Measurements from ENCODE around the gene PECR.

PECR gene

DNA sequence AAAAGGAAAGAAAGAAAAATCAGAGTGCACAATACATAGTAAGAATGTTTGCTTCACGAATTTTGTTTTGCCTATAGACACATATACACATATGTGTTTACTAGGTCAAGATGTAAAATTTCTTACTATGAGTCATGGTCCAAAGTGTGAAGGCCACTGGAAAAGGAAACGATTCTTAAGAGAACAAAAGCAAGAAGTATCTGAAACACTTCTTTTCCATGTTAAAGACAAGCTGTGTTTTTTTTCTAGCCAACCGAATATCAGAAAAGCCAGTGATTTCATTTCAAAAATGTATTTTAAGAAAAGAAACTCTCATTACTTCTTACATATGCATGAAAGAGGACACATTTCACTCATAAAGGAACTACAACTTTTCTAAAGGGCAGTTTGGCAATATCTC lies 24.9 kb downstream of the PECR start:
- no peak overlapping the region for H3K4me3 ChIP-seq (ENCODE audit: insufficient read depth, low read depth, low read length)
- H3K9me3 ChIP-seq (ENCODE audit: control insufficient read depth, low read length) = no peaks in the 10 kb centered on the region
- 91 to 98% methylated on average over 2 of the region's 3 CpGs for WGBS, 2 experiments
- H3K36me3 ChIP-seq (ENCODE audit: control insufficient read depth, insufficient read depth, low read length) = peaks cover 11% of the 10 kb centered on the region
- no peaks in the 10 kb centered on the region for H3K27me3 ChIP-seq (ENCODE audit: control insufficient read depth, insufficient read depth, low read length, poor library complexity, severe bottlenecking)
- no peak overlapping the region for H3K27ac ChIP-seq (ENCODE audit: insufficient read depth, low read depth, low read length, poor library complexity, severe bottlenecking)
- H3K4me1 ChIP-seq (ENCODE audit: control insufficient read depth, insufficient read depth, low read length) = no peaks in the 10 kb centered on the region

DNA sequence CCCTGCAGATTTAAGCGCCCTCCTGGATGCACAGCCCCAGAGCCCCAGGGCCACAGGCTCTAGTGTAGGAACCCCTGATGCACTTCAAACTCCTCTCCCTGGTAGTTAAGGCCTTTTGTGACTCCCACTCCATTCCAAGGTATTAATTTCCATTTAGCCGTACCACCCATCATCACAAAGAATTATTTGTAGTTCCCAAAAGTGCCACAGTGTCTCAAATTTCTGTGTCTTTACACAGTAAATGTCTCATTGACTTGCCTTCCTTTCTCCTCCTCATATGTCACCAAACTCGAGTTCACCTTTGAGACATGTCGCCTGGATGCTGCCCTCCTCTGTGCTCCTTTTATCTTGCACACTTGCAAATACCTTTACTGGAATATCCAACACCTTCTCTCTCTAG lies 25.9 kb downstream of the PECR start:
- H3K36me3 ChIP-seq (ENCODE audit: control insufficient read depth, insufficient read depth, low read length) = peaks cover 11% of the 10 kb centered on the region
- H3K4me3 ChIP-seq (ENCODE audit: insufficient read depth, low read depth, low read length) = no peak overlapping the region

DNA sequence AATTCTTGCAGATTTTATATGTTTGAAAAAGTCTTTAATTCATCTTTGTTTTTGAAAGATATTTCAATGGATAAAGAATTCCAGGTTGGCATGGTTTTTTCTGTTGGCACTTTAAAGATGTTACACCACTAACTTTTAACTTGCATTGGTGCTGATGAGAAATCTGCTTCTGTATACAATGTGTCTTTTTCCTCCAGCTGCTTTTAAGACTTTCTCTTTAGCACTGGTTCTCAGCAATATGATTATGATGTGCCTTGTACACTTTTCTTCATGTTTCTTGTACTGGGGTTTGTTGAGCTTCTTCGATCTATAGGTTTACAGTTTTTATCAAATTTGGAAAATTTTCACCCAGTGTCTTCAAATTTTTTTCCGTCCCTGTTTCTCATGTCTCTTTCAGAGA lies 29.2 kb downstream of the PECR start:
- H3K4me3 ChIP-seq (ENCODE audit: insufficient read depth, low read depth, low read length) = no peak overlapping the region
- no peaks in the 10 kb centered on the region for H3K9me3 ChIP-seq (ENCODE audit: control insufficient read depth, low read length)
- no peaks in the 10 kb centered on the region for H3K27me3 ChIP-seq (ENCODE audit: control insufficient read depth, insufficient read depth, low read length, poor library complexity, severe bottlenecking)
- H3K4me1 ChIP-seq (ENCODE audit: control insufficient read depth, insufficient read depth, low read length) = no peaks in the 10 kb centered on the region
- H3K27ac ChIP-seq (ENCODE audit: insufficient read depth, low read depth, low read length, poor library complexity, severe bottlenecking) = no peak overlapping the region
- no peaks in the 10 kb centered on the region for H3K36me3 ChIP-seq (ENCODE audit: control insufficient read depth, insufficient read depth, low read length)
- 77 to 97% methylated on average over 2 of the region's 2 CpGs for WGBS, 2 experiments

More for the DNA sequence above, 25.9 kb downstream of the PECR start:
- WGBS, 2 experiments = 87 to 91% methylated on average over 4 of the region's 4 CpGs
- no peaks in the 10 kb centered on the region for H3K27me3 ChIP-seq (ENCODE audit: control insufficient read depth, insufficient read depth, low read length, poor library complexity, severe bottlenecking)
- no peak overlapping the region for H3K27ac ChIP-seq (ENCODE audit: insufficient read depth, low read depth, low read length, poor library complexity, severe bottlenecking)
- H3K9me3 ChIP-seq (ENCODE audit: control insufficient read depth, low read length) = no peaks in the 10 kb centered on the region
- no peaks in the 10 kb centered on the region for H3K4me1 ChIP-seq (ENCODE audit: control insufficient read depth, insufficient read depth, low read length)

DNA sequence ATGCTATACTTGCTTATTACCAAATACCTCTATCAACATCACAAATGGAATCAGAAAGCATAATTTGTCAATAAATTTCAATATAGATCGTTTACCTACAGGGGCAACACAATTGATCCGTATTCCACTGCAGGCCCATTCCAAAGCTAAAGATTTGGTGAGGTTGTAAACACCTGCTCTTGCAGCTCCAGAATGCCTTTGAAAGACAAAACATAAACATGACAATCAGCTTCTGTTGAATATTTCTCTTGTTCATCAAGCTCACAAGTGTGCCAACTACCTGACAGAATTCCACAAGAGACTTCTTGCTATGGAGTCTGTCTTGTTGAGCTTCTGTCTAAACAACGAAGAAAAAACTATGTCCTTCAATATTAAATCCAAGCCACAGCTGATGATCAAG lies 30.3 kb downstream of the PECR start:
- H3K36me3 ChIP-seq (ENCODE audit: control insufficient read depth, insufficient read depth, low read length) = no peaks in the 10 kb centered on the region
- WGBS, 2 experiments = 89 to 93% methylated on average over 3 of the region's 3 CpGs
- H3K27me3 ChIP-seq (ENCODE audit: control insufficient read depth, insufficient read depth, low read length, poor library complexity, severe bottlenecking) = no peaks in the 10 kb centered on the region
- H3K27ac ChIP-seq (ENCODE audit: insufficient read depth, low read depth, low read length, poor library complexity, severe bottlenecking) = no peak overlapping the region
- no peaks in the 10 kb centered on the region for H3K9me3 ChIP-seq (ENCODE audit: control insufficient read depth, low read length)
- H3K4me3 ChIP-seq (ENCODE audit: insufficient read depth, low read depth, low read length) = no peak overlapping the region
- no peaks in the 10 kb centered on the region for H3K4me1 ChIP-seq (ENCODE audit: control insufficient read depth, insufficient read depth, low read length)

DNA sequence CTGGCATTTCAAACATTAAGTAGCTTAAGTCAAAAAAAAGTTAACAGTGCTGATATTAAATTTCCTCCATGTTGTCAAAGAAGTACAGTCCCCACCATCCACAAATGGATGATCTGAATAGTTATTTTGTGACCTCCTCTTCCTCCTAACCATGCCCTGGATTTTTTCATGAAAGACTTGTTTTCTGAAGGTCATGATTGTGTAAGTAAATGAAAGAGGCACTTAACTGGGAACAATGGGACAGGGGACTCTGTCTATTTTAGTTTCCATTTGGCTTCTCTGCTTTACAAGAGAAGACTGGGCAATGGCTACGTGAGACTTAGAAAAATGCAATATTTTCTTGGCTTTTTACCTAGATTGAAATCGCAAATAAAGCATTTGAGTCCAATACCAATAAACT lies 32.2 kb downstream of the PECR start:
- no peak overlapping the region for H3K4me3 ChIP-seq (ENCODE audit: insufficient read depth, low read depth, low read length)
- WGBS, 2 experiments = 91% methylated on average over 2 of the region's 2 CpGs
- no peak overlapping the region for H3K27ac ChIP-seq (ENCODE audit: insufficient read depth, low read depth, low read length, poor library complexity, severe bottlenecking)
- no peaks in the 10 kb centered on the region for H3K36me3 ChIP-seq (ENCODE audit: control insufficient read depth, insufficient read depth, low read length)
- H3K9me3 ChIP-seq (ENCODE audit: control insufficient read depth, low read length) = no peaks in the 10 kb centered on the region
- no peaks in the 10 kb centered on the region for H3K27me3 ChIP-seq (ENCODE audit: control insufficient read depth, insufficient read depth, low read length, poor library complexity, severe bottlenecking)
- H3K4me1 ChIP-seq (ENCODE audit: control insufficient read depth, insufficient read depth, low read length) = no peaks in the 10 kb centered on the region

DNA sequence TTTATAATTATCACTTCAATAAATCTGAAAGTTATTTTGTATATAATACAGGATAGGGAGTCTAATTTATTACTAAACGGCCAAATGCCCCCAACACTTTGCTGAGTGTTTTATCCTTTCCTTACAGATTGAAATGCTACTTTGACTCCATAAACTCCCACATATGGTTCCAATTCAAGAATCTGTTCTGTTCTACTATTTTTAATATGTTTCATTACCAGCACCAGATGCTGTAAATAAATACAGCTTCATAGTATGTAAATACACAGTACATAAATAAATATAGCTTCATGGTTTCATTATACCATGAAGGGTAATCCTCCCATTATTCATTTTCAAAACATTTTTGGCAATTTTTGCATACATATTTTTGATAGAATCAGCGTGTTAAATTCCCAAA lies 34.2 kb downstream of the PECR start:
- no peaks in the 10 kb centered on the region for H3K27me3 ChIP-seq (ENCODE audit: control insufficient read depth, insufficient read depth, low read length, poor library complexity, severe bottlenecking)
- no peaks in the 10 kb centered on the region for H3K36me3 ChIP-seq (ENCODE audit: control insufficient read depth, insufficient read depth, low read length)
- no peak overlapping the region for H3K27ac ChIP-seq (ENCODE audit: insufficient read depth, low read depth, low read length, poor library complexity, severe bottlenecking)
- no peak overlapping the region for H3K4me3 ChIP-seq (ENCODE audit: insufficient read depth, low read depth, low read length)
- no peaks in the 10 kb centered on the region for H3K9me3 ChIP-seq (ENCODE audit: control insufficient read depth, low read length)
- no peaks in the 10 kb centered on the region for H3K4me1 ChIP-seq (ENCODE audit: control insufficient read depth, insufficient read depth, low read length)
- WGBS, 2 experiments = 90 to 100% methylated on average over 1 of the region's 2 CpGs

DNA sequence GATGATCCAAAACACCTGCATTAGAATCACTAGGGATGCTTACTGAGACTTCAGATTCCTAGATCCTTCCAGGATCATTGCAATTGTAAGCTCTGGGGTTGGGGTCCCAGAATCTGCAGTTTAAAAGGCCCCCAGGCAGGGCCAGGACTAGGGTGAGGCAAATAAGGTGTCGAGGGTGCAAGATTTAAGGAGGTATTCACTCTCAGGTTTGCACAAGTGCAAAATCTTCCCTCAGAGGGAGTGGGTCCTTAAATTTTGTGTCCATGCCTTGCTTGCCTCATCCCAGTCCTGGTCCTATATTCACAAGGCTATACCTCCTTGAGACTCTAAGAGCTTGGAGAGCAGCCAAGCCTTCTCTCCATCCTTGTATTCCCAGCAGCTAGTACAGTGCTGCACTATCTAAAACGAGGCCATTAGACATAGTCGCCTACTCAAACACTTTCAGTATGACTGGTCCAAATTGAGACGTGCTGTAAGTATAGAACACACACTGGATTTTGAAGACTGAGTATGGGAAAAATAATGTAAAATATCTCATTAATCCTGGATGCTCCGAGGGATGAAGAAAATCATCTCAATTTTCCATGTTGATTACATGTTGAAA lies 36.6 kb downstream of the PECR start:
- Histone ChIP-seq H3K27ac (ENCODE audit: insufficient read depth, low read depth, low read length, poor library complexity, severe bottlenecking) (no peak overlapping the region), H3K36me3 (ENCODE audit: control insufficient read depth, insufficient read depth, low read length) (no peaks in the 10 kb centered on the region), H3K27me3 (ENCODE audit: control insufficient read depth, insufficient read depth, low read length, poor library complexity, severe bottlenecking) (no peaks in the 10 kb centered on the region), H3K4me3 (ENCODE audit: insufficient read depth, low read depth, low read length) (no peak overlapping the region), H3K4me1 (ENCODE audit: control insufficient read depth, insufficient read depth, low read length) (no peaks in the 10 kb centered on the region), H3K9me3 (ENCODE audit: control insufficient read depth, low read length) (no peaks in the 10 kb centered on the region)
- 92 to 97% methylated on average over 5 of the region's 5 CpGs for WGBS, 2 experiments

DNA sequence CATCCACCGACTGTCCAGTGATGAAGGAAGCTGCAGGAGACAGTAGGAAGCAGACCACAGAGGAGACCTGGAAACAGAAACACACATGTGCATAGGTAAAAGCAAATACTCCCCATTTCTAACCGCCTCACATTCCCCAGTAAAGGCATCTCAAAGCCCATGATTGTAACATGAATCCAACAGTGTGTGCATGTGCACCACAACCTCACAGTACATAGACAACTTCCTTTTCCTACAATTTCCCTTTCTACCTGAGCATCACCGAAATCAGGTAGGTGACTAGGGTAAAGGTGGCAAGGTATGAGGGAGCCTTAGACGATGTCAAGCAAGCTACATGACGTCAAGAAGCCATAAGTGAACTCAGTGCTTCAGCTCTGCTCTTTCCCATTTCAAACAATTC lies 37.7 kb downstream of the PECR start:
- H3K36me3 ChIP-seq (ENCODE audit: control insufficient read depth, insufficient read depth, low read length) = no peaks in the 10 kb centered on the region
- 84% methylated on average over 5 of the region's 5 CpGs for WGBS, 2 experiments
- no peaks in the 10 kb centered on the region for H3K4me1 ChIP-seq (ENCODE audit: control insufficient read depth, insufficient read depth, low read length)

DNA sequence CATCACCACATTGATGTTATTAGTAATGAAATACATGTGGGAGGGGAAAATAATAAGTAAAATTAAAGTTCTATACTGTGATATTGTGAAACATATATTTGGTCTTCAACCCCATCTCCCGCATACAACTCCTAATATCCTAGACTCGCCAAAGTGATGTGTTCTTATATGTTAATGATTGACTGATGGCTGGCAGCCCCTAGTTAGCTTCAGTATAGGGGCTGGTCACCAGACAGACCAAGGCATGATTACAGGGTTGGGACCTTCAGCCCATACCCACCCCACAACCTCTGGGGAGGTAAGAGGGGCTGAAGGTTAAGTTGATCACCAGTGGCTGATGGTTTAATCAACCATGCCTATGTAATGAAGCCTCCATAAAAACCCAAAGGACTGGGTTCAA lies 40.2 kb downstream of the PECR start:
- no peaks in the 10 kb centered on the region for H3K4me1 ChIP-seq (ENCODE audit: control insufficient read depth, insufficient read depth, low read length)

More for the DNA sequence above, 37.7 kb downstream of the PECR start:
- H3K27ac ChIP-seq (ENCODE audit: insufficient read depth, low read depth, low read length, poor library complexity, severe bottlenecking) = no peak overlapping the region
- no peaks in the 10 kb centered on the region for H3K9me3 ChIP-seq (ENCODE audit: control insufficient read depth, low read length)
- H3K27me3 ChIP-seq (ENCODE audit: control insufficient read depth, insufficient read depth, low read length, poor library complexity, severe bottlenecking) = no peaks in the 10 kb centered on the region
- no peak overlapping the region for H3K4me3 ChIP-seq (ENCODE audit: insufficient read depth, low read depth, low read length)

DNA sequence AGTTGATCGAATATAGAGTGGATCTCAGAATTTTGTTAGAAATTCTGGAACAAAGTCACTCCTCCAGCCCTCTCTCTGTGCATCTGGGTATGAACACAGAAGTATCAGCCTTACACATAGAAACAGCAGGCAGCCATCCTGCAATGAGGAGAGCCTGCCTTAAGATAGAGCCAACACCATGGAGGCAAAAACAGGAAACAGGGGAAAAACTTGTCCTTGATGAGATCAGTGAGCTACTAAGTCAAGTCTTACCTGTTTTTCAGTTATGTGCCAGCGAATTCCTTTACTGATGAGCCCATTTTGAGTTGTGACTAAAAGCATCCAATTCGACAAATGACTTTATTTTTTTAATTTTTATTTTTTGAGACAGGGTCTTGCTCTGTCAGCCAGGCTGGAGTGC lies 41.7 kb downstream of the PECR start:
- H3K4me3 ChIP-seq (ENCODE audit: insufficient read depth, low read depth, low read length) = no peak overlapping the region
- no peak overlapping the region for H3K27ac ChIP-seq (ENCODE audit: insufficient read depth, low read depth, low read length, poor library complexity, severe bottlenecking)
- no peaks in the 10 kb centered on the region for H3K9me3 ChIP-seq (ENCODE audit: control insufficient read depth, low read length)
- no peaks in the 10 kb centered on the region for H3K27me3 ChIP-seq (ENCODE audit: control insufficient read depth, insufficient read depth, low read length, poor library complexity, severe bottlenecking)
- H3K36me3 ChIP-seq (ENCODE audit: control insufficient read depth, insufficient read depth, low read length) = no peaks in the 10 kb centered on the region
- no peaks in the 10 kb centered on the region for H3K4me1 ChIP-seq (ENCODE audit: control insufficient read depth, insufficient read depth, low read length)
- WGBS, 2 experiments = 94 to 95% methylated on average over 3 of the region's 3 CpGs

More for the DNA sequence above, 40.2 kb downstream of the PECR start:
- H3K4me3 ChIP-seq (ENCODE audit: insufficient read depth, low read depth, low read length) = no peak overlapping the region
- no peak overlapping the region for H3K27ac ChIP-seq (ENCODE audit: insufficient read depth, low read depth, low read length, poor library complexity, severe bottlenecking)
- H3K27me3 ChIP-seq (ENCODE audit: control insufficient read depth, insufficient read depth, low read length, poor library complexity, severe bottlenecking) = no peaks in the 10 kb centered on the region
- no peaks in the 10 kb centered on the region for H3K9me3 ChIP-seq (ENCODE audit: control insufficient read depth, low read length)
- 100% methylated on average over 1 of the region's 2 CpGs; no CpG with 5 or more reads in 1 of the 2 experiments for WGBS, 2 experiments
- no peaks in the 10 kb centered on the region for H3K36me3 ChIP-seq (ENCODE audit: control insufficient read depth, insufficient read depth, low read length)

DNA sequence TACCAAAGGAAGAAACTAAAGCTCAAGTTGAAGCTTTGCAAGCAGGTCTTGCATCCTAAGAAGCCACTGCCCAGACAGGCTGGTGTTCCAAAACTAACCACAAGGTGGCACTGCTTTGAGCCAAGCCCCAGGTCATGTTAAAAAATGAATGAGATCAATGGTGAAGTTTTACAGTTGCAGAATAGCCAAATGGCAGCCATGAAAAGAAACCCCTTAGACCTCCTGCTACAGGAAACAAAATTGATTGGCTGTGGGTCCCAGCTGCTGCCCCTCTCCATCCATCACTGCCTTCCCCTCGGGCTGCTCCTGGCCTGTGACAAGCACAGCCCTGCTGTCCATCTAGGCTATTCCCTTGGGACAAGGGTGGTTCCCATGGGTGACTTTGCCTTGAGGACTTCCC lies 47.5 kb downstream of the PECR start:
- no peak overlapping the region for H3K4me3 ChIP-seq (ENCODE audit: insufficient read depth, low read depth, low read length)
- no peaks in the 10 kb centered on the region for H3K9me3 ChIP-seq (ENCODE audit: control insufficient read depth, low read length)
- WGBS, 2 experiments = 76 to 81% methylated on average over 1 of the region's 1 CpG
- no peak overlapping the region for H3K27ac ChIP-seq (ENCODE audit: insufficient read depth, low read depth, low read length, poor library complexity, severe bottlenecking)
- no peaks in the 10 kb centered on the region for H3K4me1 ChIP-seq (ENCODE audit: control insufficient read depth, insufficient read depth, low read length)
- no peaks in the 10 kb centered on the region for H3K27me3 ChIP-seq (ENCODE audit: control insufficient read depth, insufficient read depth, low read length, poor library complexity, severe bottlenecking)
- H3K36me3 ChIP-seq (ENCODE audit: control insufficient read depth, insufficient read depth, low read length) = no peaks in the 10 kb centered on the region
